Measurements from ENCODE around the gene MTPN. TPM values are rescaled to one million over a fixed set of nuclear protein-coding genes. Genes with fewer than 3 reads are reported as not detected.

The MTPN gene
- total RNA-seq, 1 donor from 2014 or later = 142 TPM

- H3K4me3 Mint-ChIP-seq (ENCODE audit: unreplicated experiment) = no peak overlapping the region
- H3K4me1 Mint-ChIP-seq (ENCODE audit: low read depth) = peaks cover 30% of the 10 kb centered on the region
- TF ChIP-seq CTCF (IDR thresholded peaks at IDR 0.05) = no peak
- H3K9me3 Mint-ChIP-seq (ENCODE audit: low read depth) = no peaks in the 10 kb centered on the region
- no peak for DNase-seq (ENCODE audit: low spot score)
- H3K27me3 Mint-ChIP-seq (ENCODE audit: low read depth) = no peaks in the 10 kb centered on the region
- peaks cover 2% of the 10 kb centered on the region for H3K36me3 Mint-ChIP-seq (ENCODE audit: low read depth)
- no peak overlapping the region for H3K27ac Mint-ChIP-seq (ENCODE audit: unreplicated experiment)
These were observed 1.5 kb upstream of the MTPN start for GRCh38 chr7:135978624-135979023.

DNA sequence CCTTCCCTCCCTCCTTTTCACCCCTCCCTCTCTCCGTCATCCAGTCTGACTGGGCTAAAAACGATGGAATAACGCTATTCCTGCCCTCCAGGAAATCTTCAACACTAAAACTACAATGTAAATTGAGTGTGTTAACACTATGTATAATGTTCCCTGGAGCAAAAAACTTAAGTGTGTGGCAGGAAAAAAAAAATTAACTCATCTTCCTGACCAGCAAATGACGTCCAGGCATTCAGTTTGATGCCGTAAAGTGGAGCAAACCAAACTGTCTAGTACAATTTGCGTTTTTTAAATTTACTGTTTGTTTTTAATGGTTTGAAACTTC is 545 bp upstream of the MTPN start:
- Mint-ChIP-seq H3K4me1 (ENCODE audit: low read depth) (peaks cover 35% of the 10 kb centered on the region), H3K27ac (ENCODE audit: unreplicated experiment) (peak overlapping the region; percentile 87), H3K27me3 (ENCODE audit: low read depth) (no peaks in the 10 kb centered on the region), H3K36me3 (ENCODE audit: low read depth) (peaks cover 2% of the 10 kb centered on the region), H3K9me3 (ENCODE audit: low read depth) (no peaks in the 10 kb centered on the region), H3K4me3 (ENCODE audit: unreplicated experiment) (peak overlapping the region; percentile 99)
- no peak for DNase-seq (ENCODE audit: low spot score)
- TF ChIP-seq CTCF (IDR thresholded peaks at IDR 0.05) = no peak

- no peak for TF ChIP-seq CTCF (IDR thresholded peaks at IDR 0.05)
- peak overlapping the region; percentile 87 for H3K27ac Mint-ChIP-seq (ENCODE audit: unreplicated experiment)
- H3K4me3 Mint-ChIP-seq (ENCODE audit: unreplicated experiment) = peak overlapping the region; percentile 99
- H3K4me1 Mint-ChIP-seq (ENCODE audit: low read depth) = peaks cover 39% of the 10 kb centered on the region
- no peak for DNase-seq (ENCODE audit: low spot score)
- no peaks in the 10 kb centered on the region for H3K27me3 Mint-ChIP-seq (ENCODE audit: low read depth)
- H3K36me3 Mint-ChIP-seq (ENCODE audit: low read depth) = peaks cover 2% of the 10 kb centered on the region
- no peaks in the 10 kb centered on the region for H3K9me3 Mint-ChIP-seq (ENCODE audit: low read depth)
These were observed 700 bp downstream of the MTPN start for GRCh38 chr7:135976312-135977006.

DNA sequence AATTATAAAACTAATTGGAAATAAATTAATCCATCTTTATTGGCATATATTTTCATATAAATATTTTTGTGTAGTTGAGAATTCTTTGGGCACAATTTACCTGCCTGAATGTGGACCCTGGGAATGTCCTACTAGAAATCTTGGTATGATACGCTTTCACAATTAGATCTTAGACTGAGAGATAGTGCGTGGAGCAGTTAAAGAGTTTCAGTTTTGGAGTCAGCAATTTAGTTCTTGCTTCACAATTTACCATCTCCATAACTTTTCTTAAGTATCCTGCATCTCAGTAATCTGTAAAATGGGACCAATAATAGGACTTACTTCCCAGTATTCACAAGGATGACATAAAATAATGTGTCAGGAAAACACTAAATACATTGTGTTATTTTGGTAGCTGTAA is 2.0 kb downstream of the MTPN start:
- H3K27me3 Mint-ChIP-seq (ENCODE audit: low read depth) = no peaks in the 10 kb centered on the region
- no peak overlapping the region for H3K4me3 Mint-ChIP-seq (ENCODE audit: unreplicated experiment)
- no peak for TF ChIP-seq CTCF (IDR thresholded peaks at IDR 0.05)
- peaks cover 39% of the 10 kb centered on the region for H3K4me1 Mint-ChIP-seq (ENCODE audit: low read depth)
- H3K36me3 Mint-ChIP-seq (ENCODE audit: low read depth) = peaks cover 2% of the 10 kb centered on the region
- DNase-seq (ENCODE audit: low spot score) = no peak
- no peaks in the 10 kb centered on the region for H3K9me3 Mint-ChIP-seq (ENCODE audit: low read depth)
- H3K27ac Mint-ChIP-seq (ENCODE audit: unreplicated experiment) = peak overlapping the region; percentile 22

DNA sequence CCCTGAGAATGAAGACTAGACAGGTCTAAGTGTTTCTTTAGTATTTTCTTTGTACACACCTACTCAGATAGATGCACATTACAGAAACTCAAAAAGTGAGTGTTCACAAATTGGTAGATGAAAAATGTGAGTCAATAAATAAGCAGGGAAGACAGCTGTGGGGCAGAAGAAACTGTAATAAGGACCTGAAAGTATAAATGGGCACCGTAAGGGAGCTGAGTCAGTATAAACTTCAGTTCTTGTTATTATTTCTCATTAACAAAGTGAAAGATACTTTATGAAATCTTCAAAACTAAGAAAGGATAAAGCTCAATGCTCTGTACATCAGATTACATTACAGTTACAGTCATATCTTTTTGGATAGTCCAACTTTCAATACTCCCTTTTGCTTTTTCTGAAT is 2.5 kb downstream of the MTPN start:
- H3K36me3 Mint-ChIP-seq (ENCODE audit: low read depth) = peaks cover 2% of the 10 kb centered on the region
- no peak overlapping the region for H3K4me3 Mint-ChIP-seq (ENCODE audit: unreplicated experiment)
- no peaks in the 10 kb centered on the region for H3K9me3 Mint-ChIP-seq (ENCODE audit: low read depth)
- DNase-seq (ENCODE audit: low spot score) = no peak
- peaks cover 39% of the 10 kb centered on the region for H3K4me1 Mint-ChIP-seq (ENCODE audit: low read depth)
- TF ChIP-seq CTCF (IDR thresholded peaks at IDR 0.05) = no peak
- no peaks in the 10 kb centered on the region for H3K27me3 Mint-ChIP-seq (ENCODE audit: low read depth)
- H3K27ac Mint-ChIP-seq (ENCODE audit: unreplicated experiment) = peak overlapping the region; percentile 32

Data from chondrocyte (in vitro differentiated cells).